Middle frontal gyrus (tissue), 1 donor: ENCODE measurements around the gene HEXD.
A peak's percentile ranks its signal among the peaks of the same experiment; 100 is the strongest.
"Not testable (repeated sequence)": the region's sequence is repeated elsewhere in the genome, so short reads cannot be mapped to it uniquely, and the experiment has no call there.

Source experiments
- DNase-seq: peaks from one replicate; pipeline ENCODE4 v3.0.0-alpha.2; 2015; ENCODE audit warnings: low spot score; ENCODE audit errors: extremely low spot score

Gene HEXD

GRCh38 chr17:82439829-82440365 is 21.8 kb downstream of the HEXD start:
- DNase-seq: no peak

GRCh38 chr17:82440469-82440981 is 22.4 kb downstream of the HEXD start:
- DNase-seq: no peak

GRCh38 chr17:82440991-82441627 is 23.0 kb downstream of the HEXD start:
- no peak for DNase-seq

- no peak for DNase-seq
Observed at GRCh38 chr17:82441691-82442487, 23.7 kb downstream of the HEXD start.

GRCh38 chr17:82442643-82443464 is 24.7 kb downstream of the HEXD start:
- no peak for DNase-seq

GRCh38 chr17:82443465-82444283 is 25.5 kb downstream of the HEXD start:
- no peak for DNase-seq

- no peak for DNase-seq
Observed at GRCh38 chr17:82444284-82444893, 26.2 kb downstream of the HEXD start.

- no peak for DNase-seq
Observed at GRCh38 chr17:82444941-82445521, 26.9 kb downstream of the HEXD start.

- no peak for DNase-seq
Observed at GRCh38 chr17:82445542-82445941, 27.4 kb downstream of the HEXD start.

- no peak for DNase-seq
Observed at GRCh38 chr17:82446124-82446523, 28.0 kb downstream of the HEXD start.

- DNase-seq: no peak
Observed at GRCh38 chr17:82446649-82447048, 28.5 kb downstream of the HEXD start.

- no peak for DNase-seq
Observed at GRCh38 chr17:82447876-82448275, 29.7 kb downstream of the HEXD start.

- DNase-seq: no peak
Observed at GRCh38 chr17:82449131-82449882, 31.2 kb downstream of the HEXD start.

- no peak for DNase-seq
Observed at GRCh38 chr17:82449883-82450356, 31.8 kb downstream of the HEXD start.

GRCh38 chr17:82450357-82451106 is 32.4 kb downstream of the HEXD start, which contains the start of gene CYBC1:
CYBC1 (minus strand) TSS chr17:82450752; CDS start chr17:82449254, 1,498 bp downstream.
- peak; percentile 75 for DNase-seq

- no peak for DNase-seq
Observed at GRCh38 chr17:82452162-82452561, 34.0 kb downstream of the HEXD start.

GRCh38 chr17:82453151-82453550 is 35.0 kb downstream of the HEXD start:
- DNase-seq: not testable (repeated sequence)

- not testable (repeated sequence) for DNase-seq
Observed at GRCh38 chr17:82453706-82454105, 35.6 kb downstream of the HEXD start.
